SJSA1 (cell line): ENCODE data around the gene BCS1L. TPM values are rescaled to one million over a fixed set of nuclear protein-coding genes. Genes with fewer than 3 reads are reported as not detected.
"Not testable (repeated sequence)": the region's sequence is repeated elsewhere in the genome, so short reads cannot be mapped to it uniquely, and the experiment has no call there.

Experiments
- DNase-seq, 2 experiments: peaks; one replicate each; pipeline ENCODE4 v3.0.0-alpha.2; 2015 to 2020; ENCODE audit warnings: low spot score in 2 of 2, low read depth in 1 of 2
- H3K27ac ChIP-seq: fragments of 250-450 bp; sonication (Bioruptor Pico); 2 replicates; pipeline ENCODE4 v1.5.1; 2020; ENCODE audit warnings: mild to moderate bottlenecking, moderate library complexity
- H3K27me3 ChIP-seq: fragments of 250-450 bp; sonication (Bioruptor Pico); replicated peaks from 2 replicates; pipeline ENCODE4 v1.5.1; 2020; ENCODE audit warnings: mild to moderate bottlenecking, moderate library complexity
- H3K36me3 ChIP-seq: fragments of 250-450 bp; sonication (Bioruptor Pico); 2 replicates; pipeline ENCODE4 v1.5.1; 2020; ENCODE audit warnings: mild to moderate bottlenecking
- H3K4me1 ChIP-seq: fragments of 250-450 bp; sonication (Bioruptor Pico); replicated peaks from 2 replicates; pipeline ENCODE4 v1.6.1; 2021; ENCODE audit warnings: mild to moderate bottlenecking
- H3K4me3 ChIP-seq: fragments of 250-450 bp; sonication (Bioruptor Pico); 2 replicates; pipeline ENCODE4 v1.5.1; 2020; ENCODE audit warnings: mild to moderate bottlenecking
- H3K9me3 ChIP-seq: fragments of 250-450 bp; sonication (Bioruptor Pico); replicated peaks from 2 replicates; pipeline ENCODE4 v1.5.1; 2020; ENCODE audit warnings: mild to moderate bottlenecking
- total RNA-seq: library from RNA; depleted of rRNA; stranded (reverse); fragments of >200 nt; shearing (Covaris generic); gene quantifications from 2 replicates; pipeline ENCODE4 v1.2.3, GENCODE V29; 2014

BCS1L gene
- total RNA-seq, 1 experiment from 2014 or later, result 35.8 TPM

DNA sequence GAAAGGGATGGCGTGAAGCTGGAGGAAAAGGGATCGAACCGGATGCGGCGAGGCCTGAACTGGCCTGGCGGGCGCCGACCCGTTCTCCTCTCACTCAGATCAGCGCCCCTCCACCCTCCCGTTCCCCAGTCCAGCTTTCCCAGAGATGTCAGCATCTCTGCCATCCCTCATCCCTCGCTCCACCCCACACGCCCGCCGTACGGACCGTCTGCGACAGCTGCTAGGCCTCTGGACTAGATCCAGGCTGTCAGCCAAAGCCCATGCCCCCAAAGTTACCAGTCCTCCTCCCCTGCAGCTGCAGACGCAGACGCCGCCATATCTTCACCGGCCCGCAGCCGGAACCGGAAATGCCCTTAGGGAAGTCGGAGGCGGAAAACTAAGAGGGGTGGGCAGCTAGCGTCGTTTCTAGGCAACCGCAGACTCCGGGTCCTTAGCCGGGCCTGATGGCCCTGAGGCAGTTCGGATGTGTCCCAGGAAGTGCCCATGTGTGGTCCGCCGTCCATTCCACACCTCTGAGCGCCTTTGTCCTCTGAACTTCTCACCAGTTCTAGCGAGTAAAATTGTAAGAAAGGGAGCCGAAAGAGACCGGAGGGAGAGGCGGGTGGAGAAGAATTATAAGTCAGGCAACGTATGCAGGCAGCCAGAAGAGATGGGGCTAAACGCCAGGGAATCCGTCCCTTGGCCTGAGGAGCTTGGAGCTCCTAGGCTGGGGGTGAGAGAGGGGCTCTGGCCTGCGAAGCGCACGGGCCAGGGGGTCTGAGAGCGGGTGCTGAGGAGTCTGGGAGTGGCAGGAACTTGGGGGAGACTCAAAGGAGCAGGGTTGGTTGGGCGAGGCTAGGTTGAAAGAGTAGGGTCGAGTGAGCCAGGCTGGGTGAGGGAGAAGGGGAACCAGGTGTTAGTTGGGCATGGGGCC, 12.4 kb downstream of the BCS1L start, which contains the start of the genes RNF25 and STK36:
RNF25 (minus strand) TSS at position 349 of the 913 bp plus-strand sequence; CDS start at position 317, 32 bp downstream.
STK36 (plus strand) TSS at position 433 of the 913 bp plus-strand sequence. CDS start 744 bp downstream, outside the sequence.
- Histone ChIP-seq H3K4me3 (peak within 1 kb of the TSS; percentile 66), H3K27ac (peak within 1 kb of the TSS; percentile 55), H3K9me3 (no peaks in the 10 kb centered on the region), H3K27me3 (no peaks in the 10 kb centered on the region), H3K4me1 (peaks cover 12% of the 10 kb centered on the region), H3K36me3 (peaks cover 26% of the 10 kb centered on the region)
- DNase-seq, result peak; percentile 86 to 91

DNA sequence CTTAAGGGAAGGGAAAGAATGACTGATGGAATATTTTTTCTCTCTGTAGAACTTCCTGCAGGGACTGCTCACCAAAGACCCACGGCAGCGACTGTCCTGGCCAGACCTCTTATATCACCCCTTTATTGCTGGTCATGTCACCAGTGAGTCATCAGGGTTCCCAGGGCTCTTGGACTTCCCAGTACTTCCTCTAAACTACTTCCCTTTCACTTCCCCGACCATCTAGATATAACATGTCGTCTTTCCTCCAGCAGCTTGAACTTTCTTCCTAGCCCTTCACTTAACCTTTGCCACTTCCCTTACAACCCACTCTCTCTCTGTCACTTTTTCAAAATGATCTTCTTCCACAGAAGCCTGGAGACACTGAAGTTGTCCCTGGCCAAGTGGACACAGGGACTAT, 19.6 kb downstream of the BCS1L start:
- DNase-seq, result no peak
- H3K9me3 ChIP-seq, result no peaks in the 10 kb centered on the region
- H3K27ac ChIP-seq, result no peak overlapping the region
- H3K4me3 ChIP-seq, result no peak overlapping the region
- no peaks in the 10 kb centered on the region for H3K27me3 ChIP-seq
- no peaks in the 10 kb centered on the region for H3K4me1 ChIP-seq
- no peaks in the 10 kb centered on the region; the same call in 1 of the 2 replicates for H3K36me3 ChIP-seq

DNA sequence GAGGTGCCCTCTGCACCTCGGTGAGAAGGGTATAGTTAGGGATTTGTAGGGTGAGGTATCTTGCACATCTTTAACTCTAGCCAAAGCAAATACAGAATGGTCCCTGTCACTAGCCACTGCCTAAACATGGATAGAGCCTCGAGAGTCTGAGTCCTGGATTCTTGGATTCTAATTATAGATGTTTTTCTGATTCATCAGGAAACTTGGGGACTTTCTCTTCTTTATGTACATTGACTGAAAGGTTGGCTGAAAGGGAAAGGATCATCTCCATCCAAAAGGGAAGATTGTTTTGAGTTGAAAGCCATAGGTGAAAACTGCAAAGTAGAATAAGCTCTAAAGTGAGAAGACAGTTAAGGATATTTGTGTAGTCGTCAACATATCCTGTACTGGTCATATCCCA, 20.6 kb downstream of the BCS1L start:
- DNase-seq, result no peak
- H3K4me1 ChIP-seq, result no peaks in the 10 kb centered on the region
- H3K27ac ChIP-seq, result no peak overlapping the region
- H3K9me3 ChIP-seq, result no peaks in the 10 kb centered on the region
- no peaks in the 10 kb centered on the region for H3K27me3 ChIP-seq
- no peak overlapping the region for H3K4me3 ChIP-seq
- H3K36me3 ChIP-seq, result no peaks in the 10 kb centered on the region; the same call in 1 of the 2 replicates

DNA sequence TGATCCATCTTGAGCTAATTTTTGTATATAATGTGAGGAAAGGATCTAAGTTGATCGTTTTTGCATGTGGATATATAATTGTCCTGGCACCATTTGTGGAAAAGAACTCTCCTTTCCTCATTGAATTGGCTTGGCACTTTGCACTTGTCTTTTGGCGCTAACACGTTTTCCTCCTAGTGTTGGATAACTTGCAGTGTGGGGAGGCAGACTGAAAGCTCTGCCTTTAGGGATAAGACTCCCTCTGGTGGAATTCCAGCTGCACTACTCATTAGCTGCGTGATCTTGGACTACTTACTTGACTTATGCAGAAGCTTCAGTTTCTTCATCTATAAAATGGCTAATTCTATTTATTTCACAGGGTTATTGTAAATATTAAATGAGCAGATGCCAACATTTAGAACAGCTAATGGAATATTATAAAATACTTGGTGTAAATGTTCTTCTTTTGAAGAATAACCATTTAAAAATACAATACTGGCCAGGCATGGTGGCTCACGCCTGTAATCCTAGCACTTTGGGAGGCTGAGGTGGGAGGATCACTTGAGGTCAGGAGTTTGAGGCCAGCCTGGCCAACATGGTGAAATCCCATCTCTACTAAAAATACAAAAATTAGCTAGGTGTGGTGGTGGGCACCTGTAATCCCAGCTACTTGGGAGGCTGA, 28.0 kb downstream of the BCS1L start:
- not testable (repeated sequence) for H3K36me3 ChIP-seq, H3K4me3 ChIP-seq, H3K9me3 ChIP-seq, H3K27me3 ChIP-seq, H3K27ac ChIP-seq, H3K4me1 ChIP-seq
- peak; percentile 35 to 61 for DNase-seq

DNA sequence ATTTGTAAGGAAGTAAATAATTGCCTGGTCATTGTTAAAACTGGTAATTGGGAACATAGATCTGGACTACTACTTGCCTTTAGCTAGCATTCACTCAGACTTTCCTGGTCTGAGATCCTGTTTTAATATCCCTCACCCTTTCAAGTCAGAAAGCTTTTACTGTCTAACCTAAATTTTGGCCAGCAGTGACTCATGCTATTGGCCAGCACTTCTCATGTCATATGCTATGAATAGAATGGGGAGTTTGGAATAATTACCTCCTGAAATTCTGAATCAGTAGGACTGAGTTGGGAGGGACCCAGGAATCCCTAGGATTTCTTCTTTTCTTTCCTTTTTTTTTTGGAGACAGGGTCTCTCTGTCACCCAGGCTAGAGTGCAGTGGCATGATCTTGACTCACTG, 31.8 kb downstream of the BCS1L start:
- no peak for DNase-seq
- Histone ChIP-seq H3K4me3 (no peak overlapping the region), H3K36me3 (peaks cover 16% of the 10 kb centered on the region), H3K4me1 (no peaks in the 10 kb centered on the region), H3K9me3 (no peaks in the 10 kb centered on the region), H3K27me3 (no peaks in the 10 kb centered on the region), H3K27ac (no peak overlapping the region)

DNA sequence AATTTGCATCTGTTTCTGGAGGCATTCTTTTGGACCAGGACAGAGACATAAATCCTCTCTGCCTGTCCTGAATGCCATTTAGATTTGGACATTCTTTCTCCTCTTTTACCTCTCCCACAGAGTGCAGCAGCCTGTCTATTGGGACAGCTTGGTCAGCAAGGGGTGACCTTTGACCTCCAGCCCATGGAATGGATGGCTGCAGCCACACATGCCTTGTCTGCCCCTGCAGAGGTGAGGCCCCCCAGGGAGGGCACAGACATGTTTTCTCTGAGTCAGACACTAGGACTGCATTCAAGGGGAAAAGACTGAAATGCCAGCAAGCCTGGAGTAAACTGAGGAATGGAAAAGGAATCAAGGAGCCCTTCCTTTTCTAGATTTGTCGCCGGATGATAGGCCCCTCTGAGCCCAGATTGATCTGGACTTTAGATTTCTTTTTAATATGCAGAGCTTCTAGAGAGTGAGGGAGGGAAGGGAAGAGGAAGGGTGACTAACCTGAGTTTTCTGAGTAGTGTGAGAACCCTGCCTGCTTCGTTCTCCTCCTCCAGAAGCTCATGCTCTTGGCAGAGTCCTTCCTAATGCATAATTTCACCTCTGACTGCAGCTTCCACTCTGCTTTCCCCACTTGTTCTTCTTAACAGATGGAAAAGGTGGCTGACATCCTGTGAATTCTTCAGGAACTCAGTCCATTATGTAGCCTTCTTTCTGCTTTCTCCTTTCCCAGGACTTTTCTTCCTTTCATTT, 35.1 kb downstream of the BCS1L start:
- no peak overlapping the region for H3K27ac ChIP-seq
- DNase-seq, result no peak
- peaks cover 13% of the 10 kb centered on the region for H3K36me3 ChIP-seq
- H3K4me1 ChIP-seq, result no peaks in the 10 kb centered on the region
- no peaks in the 10 kb centered on the region for H3K9me3 ChIP-seq
- H3K4me3 ChIP-seq, result no peak overlapping the region
- no peaks in the 10 kb centered on the region for H3K27me3 ChIP-seq

DNA sequence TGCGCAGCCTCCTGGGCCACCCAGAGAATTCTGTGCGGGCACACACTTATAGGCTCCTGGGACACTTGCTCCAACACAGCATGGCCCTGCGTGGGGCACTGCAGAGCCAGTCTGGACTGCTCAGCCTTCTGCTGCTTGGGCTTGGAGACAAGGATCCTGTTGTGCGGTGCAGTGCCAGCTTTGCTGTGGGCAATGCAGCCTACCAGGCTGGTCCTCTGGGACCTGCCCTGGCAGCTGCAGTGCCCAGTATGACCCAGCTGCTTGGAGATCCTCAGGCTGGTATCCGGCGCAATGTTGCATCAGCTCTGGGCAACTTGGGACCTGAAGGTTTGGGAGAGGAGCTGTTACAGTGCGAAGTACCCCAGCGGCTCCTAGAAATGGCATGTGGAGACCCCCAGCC, 39.4 kb downstream of the BCS1L start:
- Histone ChIP-seq H3K4me1 (no peaks in the 10 kb centered on the region), H3K27ac (no peak overlapping the region), H3K27me3 (no peaks in the 10 kb centered on the region), H3K36me3 (peaks cover 6% of the 10 kb centered on the region), H3K9me3 (no peaks in the 10 kb centered on the region), H3K4me3 (no peak overlapping the region)
- DNase-seq, result no peak

DNA sequence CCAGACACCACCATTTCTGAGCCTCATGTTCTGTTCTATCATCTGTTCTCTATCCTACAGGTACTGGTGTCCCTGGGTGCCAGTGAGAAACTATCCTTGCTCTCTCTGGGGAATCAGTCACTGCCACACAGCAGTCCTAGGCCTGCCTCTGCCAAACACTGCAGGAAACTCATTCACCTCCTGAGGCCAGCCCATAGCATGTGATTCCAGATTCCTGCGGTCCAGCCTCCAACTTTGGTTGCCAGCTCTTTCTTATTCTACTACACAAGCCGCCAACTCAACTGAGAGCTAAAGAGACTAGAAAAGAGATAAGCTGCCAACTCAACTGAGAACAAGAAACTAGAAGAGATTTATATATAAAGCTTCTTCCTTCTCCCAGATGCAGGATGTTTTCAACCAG, 42.3 kb downstream of the BCS1L start:
- Histone ChIP-seq H3K4me1 (no peaks in the 10 kb centered on the region), H3K4me3 (no peak overlapping the region), H3K27me3 (no peaks in the 10 kb centered on the region), H3K36me3 (no peaks in the 10 kb centered on the region), H3K27ac (no peak overlapping the region), H3K9me3 (no peaks in the 10 kb centered on the region)
- DNase-seq, result no peak

DNA sequence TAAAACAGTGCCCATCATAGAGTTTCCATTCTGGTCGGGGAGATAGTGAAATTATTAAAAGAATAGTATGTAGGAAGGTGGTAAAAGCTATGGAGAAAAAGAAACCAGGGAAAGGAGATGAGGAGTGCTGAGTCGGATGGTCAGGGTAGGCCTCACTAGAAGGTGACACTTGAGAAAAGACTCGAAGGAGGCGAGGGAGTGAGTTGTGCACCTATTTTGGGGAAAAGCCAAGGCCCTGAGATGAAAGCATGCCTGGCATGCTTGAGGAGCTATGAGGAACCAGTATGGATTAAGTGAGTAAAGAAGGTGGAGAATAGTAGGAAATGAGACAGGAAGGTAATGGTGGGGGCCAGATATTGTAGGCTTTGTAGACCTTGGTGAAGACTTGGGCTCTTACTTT, 43.9 kb downstream of the BCS1L start:
- Histone ChIP-seq H3K27me3 (no peaks in the 10 kb centered on the region), H3K36me3 (no peaks in the 10 kb centered on the region), H3K27ac (no peak overlapping the region), H3K4me1 (no peaks in the 10 kb centered on the region), H3K9me3 (no peaks in the 10 kb centered on the region), H3K4me3 (no peak overlapping the region)
- DNase-seq, result no peak

DNA sequence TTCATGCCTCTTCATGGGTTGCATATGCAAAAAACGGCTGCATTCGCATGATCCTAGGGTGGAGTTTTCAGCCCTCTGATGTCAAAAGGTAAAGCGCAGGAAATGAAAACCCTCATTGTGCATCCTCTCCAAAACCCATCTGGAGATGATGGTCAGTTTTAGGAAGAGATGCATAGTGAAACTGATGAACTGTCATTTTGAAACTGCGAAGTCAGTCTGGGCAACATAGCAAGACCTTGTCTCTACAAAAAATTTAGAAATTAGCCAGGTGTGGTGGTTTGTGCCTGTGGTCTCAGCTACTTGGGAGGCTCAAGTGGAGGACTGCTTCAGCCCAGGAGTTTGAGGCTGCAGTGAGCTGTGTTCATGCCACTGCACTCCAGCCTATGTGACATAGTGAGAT, 48.6 kb downstream of the BCS1L start:
- Histone ChIP-seq H3K27me3 (no peaks in the 10 kb centered on the region), H3K36me3 (peaks cover 4% of the 10 kb centered on the region), H3K9me3 (no peaks in the 10 kb centered on the region), H3K4me3 (no peak overlapping the region), H3K27ac (no peak overlapping the region), H3K4me1 (peaks cover 7% of the 10 kb centered on the region)
- DNase-seq, result no peak

DNA sequence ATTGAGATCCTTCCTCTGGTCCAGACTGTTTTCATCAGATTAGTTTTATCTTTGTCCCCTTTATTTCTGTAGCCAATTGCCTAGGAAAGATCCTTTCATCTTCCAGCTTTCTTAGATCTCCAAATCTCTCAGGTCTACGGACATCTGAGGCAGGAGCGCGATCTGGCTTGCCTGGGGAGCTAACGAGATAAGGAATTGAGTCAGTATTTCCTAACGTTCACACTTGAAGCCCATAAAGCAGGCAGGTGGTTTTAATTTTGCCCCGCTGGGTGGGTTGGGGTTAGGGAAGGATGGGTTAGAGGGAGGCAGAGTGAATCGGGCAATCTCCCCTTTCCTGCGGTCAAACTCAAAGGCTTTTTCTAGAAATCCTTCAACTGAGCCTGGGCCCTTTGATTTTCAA, 50.4 kb downstream of the BCS1L start:
- Histone ChIP-seq H3K4me1 (peaks cover 7% of the 10 kb centered on the region), H3K27me3 (no peaks in the 10 kb centered on the region), H3K9me3 (no peaks in the 10 kb centered on the region), H3K36me3 (peaks cover 7% of the 10 kb centered on the region), H3K27ac (no peak overlapping the region), H3K4me3 (no peak overlapping the region)
- DNase-seq, result no peak

DNA sequence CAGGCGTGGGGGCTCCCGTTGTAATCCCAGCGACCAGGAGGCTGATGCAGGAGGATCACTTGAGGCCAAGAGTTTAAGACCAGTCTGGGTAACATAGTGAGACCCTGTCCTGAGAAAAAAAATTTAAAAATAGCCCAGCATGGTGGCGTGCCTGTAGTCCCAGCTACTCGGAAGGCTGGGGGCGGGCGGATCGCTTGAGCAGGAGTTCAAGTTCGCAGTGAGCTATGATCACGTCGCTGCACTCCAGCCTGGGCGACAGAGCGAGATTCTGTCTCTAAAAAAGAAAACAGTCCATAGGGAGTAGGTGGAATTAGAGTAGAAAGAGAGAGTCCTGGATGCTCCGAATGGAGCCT, 50.8 kb downstream of the BCS1L start:
- no peak overlapping the region for H3K27ac ChIP-seq
- H3K27me3 ChIP-seq, result no peaks in the 10 kb centered on the region
- DNase-seq, result no peak
- no peaks in the 10 kb centered on the region for H3K9me3 ChIP-seq
- H3K4me3 ChIP-seq, result peak overlapping the region; percentile 85
- peaks cover 7% of the 10 kb centered on the region for H3K36me3 ChIP-seq
- H3K4me1 ChIP-seq, result peaks cover 7% of the 10 kb centered on the region

DNA sequence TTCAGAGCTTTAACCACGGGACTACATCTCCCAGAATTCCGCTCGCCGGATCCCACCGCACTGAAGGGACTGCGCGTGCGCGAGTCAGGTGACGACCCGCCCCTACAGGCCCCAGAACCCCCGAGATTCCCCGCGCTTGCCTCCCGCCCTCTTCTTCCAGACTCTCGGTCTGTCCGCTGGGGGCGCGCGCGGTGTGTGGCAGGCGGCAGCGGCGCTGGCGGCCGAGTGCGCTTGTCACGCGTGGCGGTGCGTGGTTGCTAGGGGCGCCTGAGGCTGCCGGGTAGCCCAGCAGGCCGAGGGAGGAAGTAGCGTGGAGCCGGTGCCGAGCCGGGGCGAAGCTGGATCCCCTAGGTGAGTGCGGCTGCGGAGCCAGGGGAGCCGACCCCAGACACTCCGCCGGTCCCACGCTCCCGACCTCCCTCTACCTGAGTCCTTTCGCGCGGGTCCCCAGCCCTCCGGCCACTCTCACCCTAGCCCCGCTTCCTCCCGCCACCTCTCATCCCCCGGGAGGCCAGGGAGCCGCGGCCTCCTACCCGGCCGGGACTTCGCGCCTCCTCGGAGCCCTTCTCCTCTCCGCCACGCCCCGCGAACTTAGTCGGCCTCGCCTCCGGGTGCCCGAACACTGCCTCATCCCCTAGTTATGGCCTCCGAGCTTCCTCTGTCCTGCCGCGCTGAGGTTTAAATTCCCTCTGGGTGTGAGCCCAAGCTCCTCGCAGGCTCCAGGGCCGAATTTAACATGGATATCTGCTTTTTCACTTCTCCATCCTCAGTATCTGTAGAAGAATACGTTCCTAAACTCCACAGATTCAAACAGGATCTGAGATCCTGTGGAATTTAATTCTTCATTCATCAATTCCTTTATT, 51.4 kb downstream of the BCS1L start, which contains the start of gene TTLL4:
TTLL4 (plus strand) TSS at position 149 of the 863 bp plus-strand sequence. CDS start 26,842 bp downstream, outside the sequence.
- peaks cover 7% of the 10 kb centered on the region for H3K4me1 ChIP-seq
- peak within 1 kb of the TSS; percentile 62 for H3K27ac ChIP-seq
- no peaks in the 10 kb centered on the region for H3K27me3 ChIP-seq
- DNase-seq, result peak; percentile 89 to 98
- peak within 1 kb of the TSS; percentile 85 for H3K4me3 ChIP-seq
- no peaks in the 10 kb centered on the region for H3K9me3 ChIP-seq
- H3K36me3 ChIP-seq, result peaks cover 10% of the 10 kb centered on the region
